Stimulated activated memory B cell treated with anti-CD40 and anti-IgM and Interleukin-4, amounts not matched to agents 10 μg/mL and 1 μg/mL and 100 μg/mL, for 72 hours (primary cell): ENCODE results near the gene SPRED3.

Source experiments
- ATAC-seq: fragments of 150-1000 bp; cut with Tn5 transposase; 2 replicates; pipeline ENCODE4 v1.10.0; 2021
- H3K27ac Mint-ChIP-seq: one replicate; pipeline ENCODE4 v1.8.0; 2022; ENCODE audit warnings: mild to moderate bottlenecking, mixed read lengths
- H3K27me3 Mint-ChIP-seq: one replicate; pipeline ENCODE4 v1.8.0; 2022; ENCODE audit warnings: mixed read lengths
- H3K36me3 Mint-ChIP-seq: one replicate; pipeline ENCODE4 v1.8.0; 2022; ENCODE audit warnings: mixed read lengths
- H3K4me1 Mint-ChIP-seq: one replicate; pipeline ENCODE4 v1.8.0; 2022; ENCODE audit warnings: mixed read lengths
- H3K4me3 Mint-ChIP-seq: one replicate; pipeline ENCODE4 v1.8.0; 2022; ENCODE audit warnings: mild to moderate bottlenecking, moderate library complexity, mixed read lengths
- H3K9me3 Mint-ChIP-seq: one replicate; pipeline ENCODE4 v1.8.0; 2022; ENCODE audit warnings: mixed read lengths

Gene SPRED3

DNA sequence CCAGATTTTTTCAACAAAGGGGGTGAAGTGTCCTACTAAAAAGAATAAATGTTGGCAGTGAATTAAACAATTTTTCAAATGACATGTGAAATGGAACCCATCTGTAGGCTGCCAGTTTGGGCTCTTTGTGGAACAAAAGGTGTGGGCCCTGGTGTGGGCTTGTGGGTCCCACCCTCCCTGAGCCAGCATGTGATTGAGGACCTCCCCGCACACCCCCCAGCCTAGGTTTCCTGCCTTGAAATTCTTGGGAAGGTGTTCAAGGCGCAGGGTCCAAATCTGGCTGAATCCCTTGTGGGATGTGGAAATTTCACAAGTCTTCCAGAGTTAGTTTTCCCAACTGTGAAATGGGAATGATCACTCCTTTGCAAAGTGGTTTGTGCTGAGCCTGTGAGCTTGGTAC lies 4.8 kb upstream of the SPRED3 start:
- no peak overlapping the region for H3K27ac Mint-ChIP-seq
- peaks cover 24% of the 10 kb centered on the region for H3K4me1 Mint-ChIP-seq
- no peak overlapping the region for H3K4me3 Mint-ChIP-seq
- ATAC-seq = no peak
- H3K9me3 Mint-ChIP-seq = no peaks in the 10 kb centered on the region
- H3K27me3 Mint-ChIP-seq = peaks cover 40% of the 10 kb centered on the region
- H3K36me3 Mint-ChIP-seq = peaks cover 67% of the 10 kb centered on the region

GRCh38 chr19:38384209-38385027 lies 4.1 kb upstream of the SPRED3 start:
- Mint-ChIP-seq H3K27me3 (peaks cover 42% of the 10 kb centered on the region), H3K4me3 (no peak overlapping the region), H3K4me1 (peaks cover 24% of the 10 kb centered on the region), H3K36me3 (peaks cover 61% of the 10 kb centered on the region), H3K27ac (no peak overlapping the region), H3K9me3 (no peaks in the 10 kb centered on the region)
- no peak for ATAC-seq

DNA sequence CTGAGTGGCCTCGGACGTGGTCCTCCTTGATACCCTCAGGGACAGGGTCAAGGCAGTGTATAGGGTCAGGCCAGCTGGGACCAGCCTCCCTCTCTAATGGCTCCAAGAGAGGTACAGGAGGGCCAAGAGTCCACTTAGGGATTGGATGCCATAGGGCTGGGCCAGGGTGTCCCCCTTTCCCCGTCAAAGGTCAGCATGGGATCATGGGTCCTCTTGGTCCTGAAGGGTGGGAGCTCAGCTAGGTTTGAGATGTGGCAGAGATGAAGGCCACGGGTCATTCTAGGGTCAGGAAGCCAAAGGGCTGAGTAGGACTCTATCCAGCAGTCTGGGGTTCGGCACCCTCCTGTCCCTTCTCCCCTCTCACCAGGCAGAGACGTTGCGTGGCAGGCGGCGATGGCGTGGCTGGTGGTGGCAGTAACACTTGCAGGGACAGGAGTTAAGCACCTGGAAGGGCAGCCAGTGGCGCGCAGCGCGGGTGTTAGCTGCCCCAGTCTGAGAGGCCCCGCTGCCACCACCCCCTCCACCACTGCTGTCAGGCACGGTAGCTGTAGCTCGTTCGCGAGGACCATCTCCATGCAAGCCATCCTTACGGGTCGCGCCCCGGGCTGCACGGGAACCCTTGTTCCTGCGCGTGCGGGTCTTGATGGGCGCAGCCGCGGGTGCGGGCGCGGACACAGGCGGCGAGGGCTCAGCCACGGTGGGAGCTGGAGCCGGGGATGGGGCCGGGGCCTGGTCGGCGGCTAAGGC lies 3.3 kb upstream of the SPRED3 start:
- no peak overlapping the region for H3K4me3 Mint-ChIP-seq
- H3K9me3 Mint-ChIP-seq = no peaks in the 10 kb centered on the region
- no peak for ATAC-seq
- peaks cover 50% of the 10 kb centered on the region for H3K27me3 Mint-ChIP-seq
- peaks cover 53% of the 10 kb centered on the region for H3K36me3 Mint-ChIP-seq
- H3K4me1 Mint-ChIP-seq = peaks cover 24% of the 10 kb centered on the region
- H3K27ac Mint-ChIP-seq = no peak overlapping the region

DNA sequence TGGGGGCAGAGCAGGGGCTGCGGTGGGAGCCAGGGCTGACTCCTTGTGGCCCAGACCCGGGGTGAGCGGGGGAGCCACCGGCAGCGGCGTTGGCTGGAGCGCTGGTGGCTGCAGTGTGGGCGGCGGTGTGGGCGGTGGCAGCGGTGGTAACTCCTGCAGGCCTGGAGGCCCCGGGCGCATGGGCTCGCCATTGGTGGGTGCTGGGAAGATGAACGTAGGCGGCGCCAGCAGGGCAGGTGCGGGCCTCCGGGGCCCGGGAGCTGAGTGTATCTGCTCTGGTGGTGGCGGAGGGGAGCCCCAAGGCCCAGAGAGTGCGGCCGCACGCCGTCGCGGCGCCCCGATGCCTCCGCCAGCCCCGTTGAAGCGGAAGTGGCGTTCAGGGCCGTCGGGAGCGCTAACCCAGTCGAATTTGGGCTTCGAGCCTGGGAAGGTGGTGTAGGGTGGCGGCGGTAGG lies 2.7 kb upstream of the SPRED3 start:
- no peak for ATAC-seq
- Mint-ChIP-seq H3K4me3 (no peak overlapping the region), H3K9me3 (no peaks in the 10 kb centered on the region), H3K27ac (no peak overlapping the region), H3K4me1 (peaks cover 24% of the 10 kb centered on the region), H3K36me3 (peaks cover 47% of the 10 kb centered on the region), H3K27me3 (peaks cover 56% of the 10 kb centered on the region)

- Mint-ChIP-seq H3K36me3 (peaks cover 41% of the 10 kb centered on the region), H3K4me3 (peak overlapping the region; percentile 14)
Observed at GRCh38 chr19:38386300-38386970, 2.1 kb upstream of the SPRED3 start.

DNA sequence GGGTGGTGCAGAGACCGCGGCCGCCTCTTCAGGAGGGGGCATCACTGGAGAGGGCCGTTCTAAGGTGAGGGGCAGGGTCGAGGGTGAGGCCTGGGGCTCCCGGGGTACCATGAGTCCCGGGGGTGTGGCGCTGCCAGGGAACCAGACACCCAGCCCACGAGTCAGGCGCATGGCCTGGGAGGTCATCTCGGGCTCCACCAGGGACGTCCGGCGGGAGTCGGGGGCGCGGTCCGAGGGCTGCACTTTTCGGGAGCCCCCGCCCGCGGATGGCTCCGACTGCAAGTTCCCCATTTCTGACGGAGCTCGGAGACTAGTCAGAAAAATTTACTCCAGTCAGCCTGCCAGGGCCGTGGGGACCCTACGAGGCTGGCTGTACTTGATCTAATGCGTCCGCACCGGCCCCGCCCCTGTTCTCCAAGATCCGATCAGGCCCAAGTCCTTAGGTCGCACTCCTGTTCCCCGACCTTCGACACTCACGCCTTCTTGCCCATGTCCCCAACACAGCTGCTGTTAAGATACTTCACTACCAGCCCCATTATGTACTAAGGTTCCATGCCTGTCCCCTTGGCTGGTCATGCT lies 1.4 kb upstream of the SPRED3 start:
- Mint-ChIP-seq H3K4me1 (peaks cover 24% of the 10 kb centered on the region), H3K27ac (no peak overlapping the region), H3K9me3 (no peaks in the 10 kb centered on the region), H3K36me3 (peaks cover 35% of the 10 kb centered on the region), H3K4me3 (peak overlapping the region; percentile 70), H3K27me3 (peaks cover 61% of the 10 kb centered on the region)
- ATAC-seq = peak; percentile 11

More at GRCh38 chr19:38386300-38386970, 2.1 kb upstream of the SPRED3 start:
- H3K27ac Mint-ChIP-seq = no peak overlapping the region
- H3K4me1 Mint-ChIP-seq = peaks cover 24% of the 10 kb centered on the region
- no peak for ATAC-seq
- no peaks in the 10 kb centered on the region for H3K9me3 Mint-ChIP-seq
- peaks cover 61% of the 10 kb centered on the region for H3K27me3 Mint-ChIP-seq

DNA sequence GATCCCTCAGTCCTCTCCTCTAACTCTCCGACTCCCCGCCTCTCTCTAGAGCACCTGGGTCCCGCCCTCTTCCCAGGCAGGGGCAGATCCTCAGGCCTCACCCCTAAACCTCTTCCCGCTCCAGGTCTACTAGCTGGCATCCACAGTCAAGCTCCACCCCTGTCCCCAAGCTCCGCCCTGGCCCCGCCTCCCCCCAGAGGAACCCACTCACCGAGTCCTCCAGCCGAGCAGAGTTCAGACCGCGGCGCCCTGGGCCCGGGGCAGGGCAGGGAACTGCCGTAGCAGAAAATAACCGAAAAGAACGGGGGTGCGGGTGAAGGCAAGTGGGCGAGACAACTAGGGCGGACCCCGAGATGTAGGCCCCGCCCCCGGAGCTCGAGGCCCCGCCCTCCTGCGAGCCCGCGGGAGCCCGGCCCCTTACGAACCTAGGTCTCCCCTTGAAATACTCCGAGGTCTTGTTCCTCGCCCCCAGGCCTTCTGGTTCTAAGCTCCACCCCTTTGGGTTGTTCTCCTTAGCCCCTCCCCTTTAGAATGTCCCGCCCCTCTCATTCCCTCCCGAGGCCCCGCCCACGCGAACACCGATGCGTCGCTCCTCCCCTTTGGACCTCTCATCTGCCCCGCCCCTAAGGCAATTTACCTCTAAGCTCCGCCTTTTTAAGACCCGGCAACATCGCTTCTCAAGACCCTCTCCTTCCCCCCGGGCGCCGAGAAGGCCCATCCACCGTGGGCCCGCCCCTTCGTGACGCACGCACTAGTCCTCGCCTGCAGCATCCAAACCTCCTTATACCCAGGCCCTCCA lies 748 bp upstream of the SPRED3 start, which contains the start of gene GGN:
GGN (minus strand) TSS at position 485 of the 799 bp plus-strand sequence. CDS start 773 bp downstream, outside the sequence.
- Mint-ChIP-seq H3K27me3 (peaks cover 57% of the 10 kb centered on the region), H3K4me3 (peak within 1 kb of the TSS; percentile 80), H3K36me3 (peaks cover 28% of the 10 kb centered on the region), H3K9me3 (no peaks in the 10 kb centered on the region), H3K4me1 (peaks cover 24% of the 10 kb centered on the region), H3K27ac (no peak within 1 kb of the TSS)
- ATAC-seq = peak; percentile 71

DNA sequence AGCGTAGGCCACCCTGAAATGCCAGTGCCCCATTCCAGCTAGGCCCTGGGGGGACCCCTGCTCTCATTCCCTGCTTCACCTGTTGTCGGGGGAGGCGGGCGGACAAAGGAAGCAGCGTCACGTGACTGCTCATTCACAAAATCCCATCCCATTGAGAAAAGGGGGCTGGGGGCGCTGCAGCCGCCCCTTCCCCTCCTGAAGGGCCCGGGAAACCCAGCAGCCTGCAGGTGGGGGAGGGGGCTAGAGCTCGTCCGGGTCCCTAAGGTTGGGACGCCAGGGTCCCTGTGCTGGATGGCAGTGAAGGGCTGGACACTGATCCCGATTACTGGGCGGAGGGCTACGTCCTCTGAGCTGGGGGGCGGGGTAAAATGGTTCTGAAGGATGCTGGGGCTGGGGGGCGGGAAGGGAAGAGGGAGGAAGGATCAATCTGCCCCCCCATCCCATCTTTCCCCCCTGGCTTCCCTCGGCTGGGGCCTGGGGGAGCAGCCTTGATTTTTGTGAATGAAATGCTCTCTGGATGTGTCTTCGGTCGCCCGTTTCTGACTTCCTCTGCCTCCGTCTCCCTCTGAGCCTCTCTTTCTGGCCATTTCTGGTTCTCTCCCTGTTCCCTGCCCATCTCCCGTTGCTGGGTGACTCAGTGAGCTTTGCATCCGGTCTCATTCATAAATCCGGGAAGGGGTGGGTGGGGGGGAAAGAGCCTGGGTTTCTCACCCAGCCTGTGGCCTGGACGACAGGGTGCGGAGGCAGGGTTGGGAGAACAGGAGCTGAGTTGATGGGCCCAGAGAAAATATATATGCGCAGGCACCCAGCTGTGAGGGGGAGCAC lies 816 bp downstream of the SPRED3 start:
- Mint-ChIP-seq H3K4me1 (peaks cover 30% of the 10 kb centered on the region), H3K27me3 (peaks cover 55% of the 10 kb centered on the region), H3K36me3 (peaks cover 18% of the 10 kb centered on the region), H3K9me3 (no peaks in the 10 kb centered on the region), H3K4me3 (peak overlapping the region; percentile 7), H3K27ac (no peak overlapping the region)
- ATAC-seq = no peak

DNA sequence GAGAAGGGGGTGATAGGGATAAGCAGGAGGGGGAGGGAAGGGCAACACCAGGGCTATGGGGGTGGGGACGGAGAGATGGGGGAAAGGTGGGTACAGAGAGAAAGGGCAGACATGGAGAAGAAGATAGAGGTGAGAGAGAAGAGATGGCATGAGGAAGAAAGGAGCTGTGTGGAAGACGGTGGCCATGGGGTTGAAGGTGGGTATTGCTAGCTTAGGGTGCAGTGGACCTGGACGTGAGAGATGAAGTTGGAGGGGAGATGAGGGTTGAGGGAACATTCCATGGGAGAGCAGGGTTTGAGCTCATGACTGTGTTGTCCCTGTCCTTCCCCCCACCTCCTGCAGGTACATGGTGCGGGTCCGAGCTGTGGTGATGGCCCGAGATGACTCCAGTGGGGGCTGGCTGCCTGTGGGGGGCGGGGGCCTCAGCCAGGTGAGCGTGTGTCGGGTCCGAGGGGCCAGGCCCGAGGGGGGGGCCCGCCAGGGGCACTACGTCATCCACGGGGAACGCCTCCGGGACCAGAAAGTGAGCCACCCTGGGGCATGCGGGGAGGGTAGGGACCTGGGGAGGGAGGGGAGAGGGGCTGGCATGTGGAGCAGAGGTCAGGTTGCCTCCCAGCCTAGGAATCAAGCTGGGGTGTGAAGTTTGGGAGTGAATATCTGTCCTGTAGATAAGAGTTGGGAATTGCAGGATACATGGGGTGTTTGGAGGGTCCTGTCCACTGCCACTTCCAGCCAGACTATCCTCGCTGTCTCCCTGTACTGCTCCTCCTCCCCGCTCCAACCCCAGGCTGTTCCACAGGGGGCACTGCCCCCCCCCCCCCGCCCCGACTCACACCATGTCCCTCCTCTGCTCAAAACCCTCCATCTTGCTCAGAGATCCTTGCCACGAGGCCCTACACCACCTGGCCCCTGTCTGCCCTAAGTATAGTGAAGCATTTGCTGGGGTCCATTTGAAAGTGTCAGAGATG lies 1.7 kb downstream of the SPRED3 start:
- peaks cover 29% of the 10 kb centered on the region for H3K4me1 Mint-ChIP-seq
- H3K9me3 Mint-ChIP-seq = no peaks in the 10 kb centered on the region
- H3K4me3 Mint-ChIP-seq = no peak overlapping the region
- H3K27me3 Mint-ChIP-seq = peaks cover 55% of the 10 kb centered on the region
- ATAC-seq = no peak
- peaks cover 9% of the 10 kb centered on the region for H3K36me3 Mint-ChIP-seq
- H3K27ac Mint-ChIP-seq = no peak overlapping the region

GRCh38 chr19:38391911-38392464 lies 3.5 kb downstream of the SPRED3 start:
- Mint-ChIP-seq H3K4me3 (no peak overlapping the region), H3K4me1 (peaks cover 27% of the 10 kb centered on the region), H3K36me3 (peaks cover 6% of the 10 kb centered on the region), H3K9me3 (no peaks in the 10 kb centered on the region), H3K27ac (no peak overlapping the region), H3K27me3 (peaks cover 61% of the 10 kb centered on the region)
- no peak for ATAC-seq

GRCh38 chr19:38392707-38393308 lies 4.3 kb downstream of the SPRED3 start:
- ATAC-seq = no peak
- H3K9me3 Mint-ChIP-seq = no peaks in the 10 kb centered on the region
- peaks cover 6% of the 10 kb centered on the region for H3K36me3 Mint-ChIP-seq
- peaks cover 19% of the 10 kb centered on the region for H3K4me1 Mint-ChIP-seq
- peaks cover 61% of the 10 kb centered on the region for H3K27me3 Mint-ChIP-seq
- H3K4me3 Mint-ChIP-seq = no peak overlapping the region
- no peak overlapping the region for H3K27ac Mint-ChIP-seq

DNA sequence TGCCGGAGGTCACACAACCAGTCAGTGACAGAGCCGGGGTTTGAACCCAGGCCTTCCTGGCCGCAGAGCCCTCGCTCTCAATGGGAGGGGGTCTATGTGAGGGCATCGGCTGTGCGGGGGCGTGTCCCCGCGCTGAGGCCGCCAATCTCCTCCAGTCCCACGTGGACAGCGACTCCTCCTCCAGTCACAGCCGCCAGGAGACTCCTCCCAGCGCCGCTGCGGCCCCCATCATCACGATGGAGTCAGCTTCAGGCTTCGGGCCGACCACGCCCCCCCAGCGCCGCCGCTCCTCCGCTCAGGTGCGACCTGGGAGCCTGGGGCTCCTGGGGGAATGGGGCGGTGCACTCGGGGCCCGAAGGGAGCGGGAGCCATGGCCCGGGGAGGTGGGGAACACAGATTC lies 6.0 kb downstream of the SPRED3 start:
- ATAC-seq = peak; percentile 66

More for the DNA sequence above, 6.0 kb downstream of the SPRED3 start:
- H3K36me3 Mint-ChIP-seq = peaks cover 6% of the 10 kb centered on the region
- peaks cover 67% of the 10 kb centered on the region for H3K27me3 Mint-ChIP-seq
- H3K4me3 Mint-ChIP-seq = peak overlapping the region; percentile 68
- H3K27ac Mint-ChIP-seq = peak overlapping the region; percentile 28
- peaks cover 13% of the 10 kb centered on the region for H3K4me1 Mint-ChIP-seq
- H3K9me3 Mint-ChIP-seq = no peaks in the 10 kb centered on the region
